Keratinocyte (primary cell): Measurements from ENCODE around the gene KCTD2.

Experiments used
- CTCF ChIP-seq, 3 experiments: IDR thresholded peaks in 1 of 3; conservative IDR thresholded peaks in 1 of 3; optimal IDR thresholded peaks in 1 of 3; 2 replicates in 2 of 3; 3 replicates in 1 of 3; pipeline versions ENCODE3 to v1.5.1; 2011; ENCODE audit warnings: low read length in 3 of 3, mild to moderate bottlenecking in 3 of 3, moderate library complexity in 2 of 3, control low read depth in 1 of 3, inconsistent platforms in 1 of 3; ENCODE audit not compliant: insufficient read depth in 2 of 3; ENCODE audit errors: extremely low read depth in 1 of 3
- EZH2 ChIP-seq: IDR thresholded peaks from one replicate; pipeline ENCODE4 v1.6.1; 2012; ENCODE audit warnings: inconsistent platforms, mild to moderate bottlenecking, low read length, moderate library complexity

GRCh38 chr17:75039238-75039637, 7.8 kb upstream of the KCTD2 start:
- TF ChIP-seq CTCF (optimal IDR thresholded peaks at IDR 0.05 in 1 of 3, IDR thresholded peaks at IDR 0.05 in 1 of 3, conservative IDR thresholded peaks at IDR 0.05 in 1 of 3; ENCODE audit: extremely low read depth in 1 of 3, insufficient read depth in 2 of 3, low read length in 3 of 3) = no peak
- TF ChIP-seq EZH2 = no peak
